Lung microvascular endothelial cell (primary cell): ENCODE measurements around the gene ZDHHC12. TPM values are rescaled to one million over a fixed set of nuclear protein-coding genes. Genes with fewer than 3 reads are reported as not detected.

Experiments used
- DNase-seq, 2 donors: peaks; one replicate each; pipeline versions ENCODE4 v3.0.0 to v3.0.0-alpha.2; 2010; ENCODE audit warnings: low read depth in 2 of 2
- total RNA-seq: library from RNA; depleted of rRNA; stranded (reverse); fragments of >200 nt; gene quantifications from 2 replicates; pipeline ENCODE4 v1.2.1, GENCODE V29; 2014

The ZDHHC12 gene
- total RNA-seq, 1 donor from 2014 or later = 44.6 TPM

GRCh38 chr9:128731093-128731492 lies 7.2 kb upstream of the ZDHHC12 start:
- no peak for DNase-seq

- DNase-seq = no peak
Observed at GRCh38 chr9:128729766-128730517, 6.0 kb upstream of the ZDHHC12 start.

DNA sequence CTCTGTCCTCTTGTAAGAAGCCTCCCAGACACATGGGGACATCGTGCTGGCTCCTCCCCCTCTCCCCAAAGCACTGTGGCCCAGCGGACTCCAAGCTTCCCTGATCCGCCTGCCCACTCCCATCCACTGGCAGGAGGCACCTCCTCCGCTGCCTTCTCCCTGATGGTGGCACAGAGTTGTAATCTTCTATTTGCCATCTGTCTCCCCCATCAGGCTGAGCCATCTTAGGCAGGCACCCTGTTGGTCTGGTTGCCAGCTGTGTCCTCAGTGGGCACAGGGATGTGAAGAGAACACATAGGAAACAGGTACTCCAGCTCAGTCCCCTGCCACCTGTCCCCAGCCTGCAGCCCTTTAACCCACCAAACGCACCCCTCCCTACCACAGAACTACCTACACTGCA lies 5.4 kb upstream of the ZDHHC12 start:
- DNase-seq = no peak

DNA sequence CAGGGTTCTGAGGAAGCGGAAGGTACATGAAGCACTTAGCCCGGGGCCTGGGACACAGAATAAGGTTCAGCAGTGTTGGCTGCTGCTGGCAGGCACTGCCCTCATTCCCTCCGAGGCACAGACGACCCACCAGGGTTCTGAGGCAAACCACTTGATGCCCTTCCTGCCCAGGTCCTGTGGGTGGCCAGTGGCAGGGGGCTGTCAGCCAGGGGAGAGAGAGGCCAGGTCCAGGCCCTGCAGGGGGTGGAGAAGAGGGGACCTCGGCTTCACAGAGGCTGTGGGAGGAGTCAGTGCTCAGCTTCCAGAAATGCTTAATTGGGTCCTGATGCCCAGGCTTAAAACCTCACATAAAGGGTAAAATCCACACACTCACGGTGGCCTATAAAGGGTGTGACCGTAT lies 4.4 kb upstream of the ZDHHC12 start:
- DNase-seq = no peak

DNA sequence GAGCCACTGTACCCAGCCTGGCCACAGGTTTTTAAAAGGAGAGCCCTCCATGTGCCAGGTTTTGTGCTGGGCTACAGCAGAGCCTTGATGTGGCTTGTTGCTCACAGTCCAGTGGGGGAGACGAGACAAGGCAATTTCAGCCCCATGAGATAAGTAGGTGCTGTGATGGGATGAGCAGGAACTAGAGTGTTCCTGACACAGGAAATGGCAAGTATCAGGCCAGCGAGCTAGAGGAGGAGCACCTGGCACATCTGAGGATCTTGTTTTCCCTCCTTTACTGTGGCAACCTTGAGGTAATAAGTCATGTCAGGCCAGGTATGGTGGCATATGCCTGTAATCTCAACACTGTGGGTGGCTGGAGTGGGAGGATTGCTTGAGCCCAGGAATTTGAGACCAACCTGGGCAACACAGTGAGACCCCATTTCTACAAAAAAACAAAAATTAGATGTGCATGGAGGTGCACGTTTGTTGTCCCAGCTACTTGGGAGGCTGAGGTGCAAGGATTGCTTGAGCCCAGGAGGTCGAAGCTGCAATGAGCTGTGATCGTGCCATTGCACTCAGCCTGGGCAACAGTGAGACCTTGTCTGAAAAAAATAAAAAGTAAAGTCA lies 3.8 kb upstream of the ZDHHC12 start:
- no peak for DNase-seq

DNA sequence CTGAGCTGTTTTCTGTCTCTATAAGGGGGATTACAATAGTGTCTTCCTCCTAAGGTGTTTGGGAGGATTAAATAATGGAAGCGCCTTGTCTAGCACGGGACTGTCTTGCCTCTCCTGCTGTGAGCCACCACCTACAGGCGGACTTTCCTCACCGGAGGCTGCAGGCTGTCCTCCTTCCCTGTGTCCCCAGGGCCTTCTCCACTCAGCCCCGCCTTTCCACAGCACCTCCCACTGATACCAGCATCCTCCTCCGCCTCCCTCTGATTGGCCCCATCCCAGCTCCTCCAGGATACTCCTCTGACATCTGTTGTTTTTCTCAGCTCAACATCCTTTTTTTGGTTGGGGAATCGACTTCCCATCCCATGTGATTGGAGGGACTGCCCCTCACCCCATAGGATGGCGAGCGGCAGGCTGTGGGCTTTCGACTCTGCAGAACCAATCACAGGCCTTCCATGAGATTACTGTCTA lies 851 bp upstream of the ZDHHC12 start:
- DNase-seq = peak; percentile 43 to 87

GRCh38 chr9:128723352-128723865 lies 518 bp downstream of the ZDHHC12 start:
- DNase-seq = peak in 1 of 2 donors; percentile 15

DNA sequence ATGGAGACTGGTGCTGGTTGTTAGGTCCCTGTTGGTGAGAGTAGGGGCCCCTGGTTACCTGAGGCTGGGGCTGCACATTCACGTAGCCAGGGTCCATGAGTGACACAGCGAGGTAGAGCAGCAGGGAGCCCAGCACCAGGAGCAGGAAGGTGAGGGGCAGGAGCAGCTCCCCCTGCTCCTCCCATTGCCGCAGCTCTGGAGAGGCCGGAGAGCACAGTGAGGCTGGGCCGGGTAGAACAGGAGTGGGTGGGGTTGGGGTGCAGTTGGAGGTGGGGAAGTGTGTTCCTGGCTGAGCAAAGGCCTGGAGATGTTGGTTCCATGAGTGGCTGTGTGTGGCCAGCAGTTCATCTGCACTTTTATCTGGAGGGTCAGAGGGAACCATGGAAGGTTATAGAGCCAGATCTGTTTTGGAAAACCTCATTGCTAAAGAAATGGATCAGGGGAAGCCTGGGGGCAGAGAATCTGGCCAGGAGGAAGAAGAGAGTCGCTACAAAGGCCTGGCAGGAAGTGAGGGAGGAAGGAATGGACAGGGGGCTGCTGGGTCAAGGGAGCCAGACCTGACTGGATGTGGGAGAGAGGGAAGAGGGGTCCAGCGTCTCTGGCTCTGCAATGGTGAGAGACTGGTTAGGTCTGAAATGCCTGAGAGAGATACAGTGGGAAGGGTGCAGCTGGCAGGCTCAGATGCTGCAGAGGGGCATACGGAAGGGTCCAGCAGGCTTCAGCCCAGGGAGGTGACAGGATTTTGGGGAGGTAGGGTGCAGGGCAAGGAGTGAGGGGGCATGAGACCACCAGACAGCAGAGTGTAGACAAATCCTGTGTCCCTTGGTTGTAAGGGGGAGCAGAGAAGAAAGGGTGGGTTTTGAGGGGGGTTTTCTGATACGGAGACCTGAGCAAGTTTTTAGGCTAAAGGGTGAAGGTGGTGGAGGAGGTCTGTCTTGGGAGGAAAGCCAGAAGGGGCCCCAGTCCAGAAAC lies 1.3 kb downstream of the ZDHHC12 start:
- no peak for DNase-seq

DNA sequence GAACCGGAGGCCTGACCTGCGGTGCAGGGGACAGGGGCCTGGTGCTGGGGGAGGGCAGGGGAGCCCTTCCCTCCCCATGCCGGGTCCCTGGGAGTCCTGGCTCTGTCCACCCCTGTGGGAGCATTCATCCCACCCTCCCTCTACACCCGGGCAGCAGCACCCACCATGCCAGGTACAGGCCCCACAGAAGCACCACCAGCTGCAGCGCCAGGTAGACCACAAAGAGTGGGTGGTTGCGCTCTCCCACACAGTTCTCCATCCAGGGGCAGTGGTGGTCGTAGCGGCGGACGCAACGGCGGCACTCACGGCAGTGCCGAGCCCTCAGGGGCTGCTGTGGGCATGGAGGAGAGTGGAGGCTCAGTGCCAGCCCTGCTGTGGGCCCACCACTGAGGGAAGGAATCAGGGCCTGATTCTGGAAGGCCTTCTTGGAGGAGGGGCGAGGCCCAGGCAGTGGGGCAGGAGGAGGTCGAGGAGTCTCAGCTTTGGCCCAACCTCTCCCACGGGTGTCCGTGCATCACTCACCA lies 2.4 kb downstream of the ZDHHC12 start:
- no peak for DNase-seq

GRCh38 chr9:128720841-128721486 lies 3.0 kb downstream of the ZDHHC12 start:
- no peak for DNase-seq

- no peak for DNase-seq
Observed at GRCh38 chr9:128719919-128720605, 3.9 kb downstream of the ZDHHC12 start.

DNA sequence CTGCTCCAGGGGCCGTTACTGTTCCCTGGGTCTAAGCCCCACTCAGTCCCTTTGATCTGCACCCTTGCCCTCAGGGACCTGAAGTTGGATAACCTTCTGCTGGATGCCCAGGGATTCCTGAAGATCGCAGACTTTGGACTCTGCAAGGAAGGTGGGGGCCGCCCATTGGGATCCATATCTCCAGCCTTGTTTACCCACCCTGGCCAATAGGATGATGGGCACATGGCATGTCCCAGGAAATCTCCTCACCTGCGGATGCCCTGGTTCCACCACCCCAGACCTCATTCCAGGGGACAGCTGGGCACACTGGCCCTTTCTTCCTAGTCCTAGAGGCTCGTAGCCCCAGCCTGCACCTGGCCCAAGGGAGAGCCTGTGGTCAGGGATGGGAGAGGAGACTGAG lies 5.5 kb downstream of the ZDHHC12 start:
- no peak for DNase-seq

DNA sequence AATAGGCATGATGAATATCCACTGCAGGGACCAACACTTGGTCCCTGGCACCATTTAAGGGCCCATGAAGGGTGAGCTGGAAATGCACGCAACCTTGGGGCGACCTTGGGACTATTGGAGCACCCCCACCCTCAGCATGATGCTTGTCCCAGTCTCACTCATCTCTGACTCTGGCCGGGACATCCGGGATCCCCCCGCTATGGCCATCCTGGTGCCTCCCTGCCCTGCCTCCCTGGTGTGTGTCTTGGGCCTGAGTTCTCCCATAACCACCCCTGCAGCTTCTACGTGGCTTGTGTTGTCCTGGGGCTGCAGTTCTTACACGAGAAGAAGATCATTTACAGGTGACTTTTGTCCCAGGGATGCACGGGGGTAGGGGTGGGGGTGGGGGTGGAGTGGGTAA lies 5.9 kb downstream of the ZDHHC12 start:
- DNase-seq = no peak

DNA sequence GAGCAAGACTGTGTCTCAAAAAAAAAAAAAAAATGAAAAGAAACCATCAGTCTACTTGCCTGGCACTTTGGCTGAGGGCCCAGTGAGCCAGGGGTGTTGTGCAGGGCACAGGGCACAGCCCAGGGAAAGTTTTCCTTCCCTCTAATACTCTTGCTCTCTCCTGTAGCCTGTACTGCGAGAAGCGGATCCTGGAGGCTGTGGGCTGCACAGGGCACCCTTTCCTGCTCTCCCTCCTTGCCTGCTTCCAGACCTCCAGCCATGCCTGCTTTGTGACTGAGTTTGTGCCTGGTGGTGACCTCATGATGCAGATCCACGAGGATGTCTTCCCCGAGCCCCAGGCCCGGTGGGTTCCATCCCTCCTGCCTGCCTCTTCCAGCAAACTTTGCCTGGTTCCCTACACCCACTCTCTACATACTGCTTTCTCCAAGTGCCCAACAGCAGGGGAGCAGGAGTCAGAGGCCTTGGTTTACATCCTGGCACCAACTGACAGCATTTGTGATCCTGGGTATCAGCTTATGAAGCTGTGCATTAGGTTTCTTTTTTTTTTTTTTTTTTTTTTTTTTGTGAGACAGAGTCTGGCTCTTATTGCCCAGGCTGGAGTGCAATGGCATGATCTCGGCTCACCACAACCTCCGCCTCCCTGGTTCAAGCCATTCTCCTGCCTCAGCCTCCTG lies 7.2 kb downstream of the ZDHHC12 start:
- DNase-seq = no peak

DNA sequence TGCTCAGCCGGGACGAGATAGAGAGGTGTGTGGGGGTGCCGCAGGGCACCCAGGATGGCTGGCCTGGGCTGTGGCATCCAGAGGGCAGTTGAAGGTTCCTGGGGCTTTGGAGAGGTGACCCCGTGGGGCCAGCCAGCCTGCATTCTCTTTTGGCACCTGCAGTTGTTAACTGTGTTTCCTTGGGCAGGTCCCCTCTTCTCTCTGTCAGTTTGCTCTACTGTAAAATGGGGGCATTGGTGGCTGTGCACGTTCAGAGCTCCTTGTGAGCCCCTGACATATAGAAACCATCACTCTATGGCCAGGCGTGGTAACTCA lies 8.5 kb downstream of the ZDHHC12 start:
- no peak for DNase-seq

DNA sequence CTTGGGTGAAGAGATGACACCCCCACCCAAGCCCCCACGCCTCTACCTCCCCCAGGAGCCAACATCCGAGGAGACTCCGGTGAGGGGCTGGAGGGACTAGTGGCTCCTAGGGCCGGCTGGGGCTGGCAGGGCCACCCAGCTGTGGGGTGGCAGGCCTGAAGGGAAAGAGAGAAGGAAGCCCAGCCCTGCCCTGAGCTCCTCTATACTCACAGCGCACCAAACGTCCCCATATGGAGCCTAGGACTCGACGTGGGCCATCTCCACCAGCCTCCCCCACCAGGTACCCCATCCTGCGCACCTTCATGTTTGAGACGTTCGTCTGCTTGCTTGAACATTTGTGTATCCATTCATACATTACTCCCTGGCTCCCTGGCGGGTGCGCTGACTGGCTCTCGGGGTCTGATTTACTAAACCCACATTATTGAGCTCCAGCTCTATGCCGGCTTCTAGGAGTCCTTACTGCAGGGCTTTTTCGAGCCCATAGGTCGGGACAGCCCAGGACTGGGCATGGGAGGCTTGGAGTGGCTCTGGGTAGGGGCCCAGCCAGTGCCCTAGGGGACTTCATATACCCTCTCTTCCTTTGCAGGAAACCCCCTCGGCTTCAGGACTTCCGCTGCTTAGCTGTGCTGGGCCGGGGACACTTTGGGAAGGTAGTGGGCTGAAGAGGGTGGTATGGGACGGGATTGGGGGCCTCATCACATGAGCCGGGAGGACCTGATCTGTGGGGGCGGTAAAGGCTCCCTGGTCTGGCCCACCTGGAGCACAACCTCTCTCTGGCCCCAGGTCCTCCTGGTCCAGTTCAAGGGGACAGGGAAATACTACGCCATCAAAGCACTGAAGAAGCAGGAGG lies 9.1 kb downstream of the ZDHHC12 start:
- no peak for DNase-seq

DNA sequence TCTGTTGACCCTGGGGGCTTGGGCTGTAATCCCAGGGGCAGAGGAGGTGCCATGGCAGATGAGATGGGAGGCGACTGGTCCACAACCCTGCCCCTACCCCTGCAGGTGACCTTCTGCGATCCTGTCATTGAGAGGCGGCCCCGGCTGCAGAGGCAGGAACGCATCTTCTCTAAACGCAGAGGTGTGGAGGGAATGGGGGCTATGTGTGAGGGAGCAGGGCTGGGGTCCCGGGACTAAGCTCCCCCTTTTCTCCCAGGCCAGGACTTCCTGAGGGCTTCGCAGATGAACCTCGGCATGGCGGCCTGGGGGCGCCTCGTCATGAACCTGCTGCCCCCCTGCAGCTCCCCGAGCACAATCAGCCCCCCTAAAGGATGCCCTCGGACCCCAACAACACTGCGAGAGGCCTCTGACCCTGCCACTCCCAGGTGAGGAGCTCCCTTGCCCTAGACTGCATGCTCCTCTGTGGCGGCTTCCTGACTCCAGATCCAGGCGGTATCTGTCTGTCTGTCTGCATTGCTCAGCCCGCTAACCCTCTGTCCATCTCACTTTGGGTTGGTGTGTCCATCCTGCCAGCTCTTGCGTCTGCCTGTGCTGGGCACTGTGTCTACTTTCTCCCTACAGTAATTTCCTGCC lies 9.9 kb downstream of the ZDHHC12 start:
- no peak for DNase-seq

DNA sequence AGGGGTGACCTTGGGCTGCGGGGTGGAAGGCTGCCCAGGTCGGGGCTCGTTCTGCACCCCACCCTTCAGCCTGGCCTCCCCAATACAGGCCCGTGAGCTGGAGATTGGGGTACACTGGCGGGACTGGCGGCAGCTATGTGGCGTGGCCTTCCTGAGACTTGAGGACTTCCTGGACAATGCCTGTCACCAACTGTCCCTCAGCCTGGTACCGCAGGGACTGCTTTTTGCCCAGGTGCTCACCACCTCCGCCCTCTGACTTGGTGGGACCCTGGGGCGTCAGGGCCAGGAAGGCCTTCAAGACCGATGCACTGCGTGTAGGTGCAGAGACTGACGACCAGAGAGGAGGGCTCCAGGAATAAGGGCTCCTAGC lies 10.5 kb downstream of the ZDHHC12 start:
- DNase-seq = no peak
